ENCODE results near the gene PRSS23. TPM values are rescaled to one million over a fixed set of nuclear protein-coding genes. Genes with fewer than 3 reads are reported as not detected.
"Not testable (repeated sequence)": the region's sequence is repeated elsewhere in the genome, so short reads cannot be mapped to it uniquely, and the experiment has no call there.

PRSS23 gene
- total RNA-seq, 1 donor from 2014 or later, result 79.1 TPM

- no peak for DNase-seq
These were observed 15.4 kb downstream of the PRSS23 start for GRCh38 chr11:86815726-86816125.

- DNase-seq, result peak; percentile 93
These were observed 15.9 kb downstream of the PRSS23 start for GRCh38 chr11:86816251-86816726.

- peak; percentile 88 for DNase-seq
These were observed 18.3 kb downstream of the PRSS23 start for GRCh38 chr11:86818462-86819192.

- not testable (repeated sequence) for DNase-seq
These were observed 23.8 kb downstream of the PRSS23 start for GRCh38 chr11:86824139-86824538.

GRCh38 chr11:86834376-86834775, 34.0 kb downstream of the PRSS23 start:
- DNase-seq, result not testable (repeated sequence)

GRCh38 chr11:86844762-86845508, 44.6 kb downstream of the PRSS23 start:
- DNase-seq, result not testable (repeated sequence)

- no peak for DNase-seq
These were observed 47.8 kb downstream of the PRSS23 start for GRCh38 chr11:86848132-86848531.

- DNase-seq, result no peak
These were observed 49.3 kb downstream of the PRSS23 start for GRCh38 chr11:86849679-86850078.

Other genes starting within 250 kb of the PRSS23 start
- gene ME3, start 127.9 kb upstream of the PRSS23 start, total RNA-seq, result 25.5 and 37.1 TPM in 2 replicates
- 185 and 214 TPM in 2 replicates for gene FZD4, start 154.9 kb downstream of the PRSS23 start, total RNA-seq
- 28.1 and 37.6 TPM in 2 replicates for gene TMEM135, start 237.4 kb downstream of the PRSS23 start, total RNA-seq

Data from dermis blood vessel endothelial cell (primary cell).